Measurements from ENCODE around the gene RAB6C.

DNA sequence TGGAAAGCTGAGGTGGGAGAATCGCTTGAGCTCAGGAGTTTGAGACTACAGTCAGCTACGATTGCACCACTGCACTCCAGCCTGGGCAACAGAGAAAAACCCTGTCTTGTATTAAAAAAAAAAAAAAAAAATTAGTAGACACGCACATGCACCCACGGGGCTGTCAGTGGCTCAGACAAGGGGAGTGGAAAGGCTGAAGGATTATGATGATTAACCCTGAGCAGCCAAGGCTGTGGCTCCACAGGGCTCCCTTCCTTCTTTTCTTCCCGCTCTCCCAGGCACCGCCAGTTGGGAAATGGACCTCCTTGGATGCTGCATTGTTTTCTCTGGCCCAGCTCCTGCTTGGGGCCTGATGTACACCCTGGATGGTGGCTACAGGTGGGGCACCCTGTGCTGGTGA, 49.0 kb upstream of the RAB6C start:
- TF ChIP-seq POLR2AphosphoS5 (IDR thresholded peaks at IDR 0.05; ENCODE audit: low read depth, low read length) = no peak
- TF ChIP-seq EP300 (IDR thresholded peaks at IDR 0.05; ENCODE audit: borderline replicate concordance in 1 of 2, low read depth in 2 of 2, low read length in 2 of 2) = no peak
- TF ChIP-seq CHD2 (IDR thresholded peaks at IDR 0.05; ENCODE audit: low read length) = no peak
- no peak for TF ChIP-seq RBBP5 (IDR thresholded peaks at IDR 0.05; ENCODE audit: borderline replicate concordance, low read depth, low read length)
- no peak for TF ChIP-seq ASH2L (IDR thresholded peaks at IDR 0.05; ENCODE audit: low read length)
- TF ChIP-seq, protein P1, sequence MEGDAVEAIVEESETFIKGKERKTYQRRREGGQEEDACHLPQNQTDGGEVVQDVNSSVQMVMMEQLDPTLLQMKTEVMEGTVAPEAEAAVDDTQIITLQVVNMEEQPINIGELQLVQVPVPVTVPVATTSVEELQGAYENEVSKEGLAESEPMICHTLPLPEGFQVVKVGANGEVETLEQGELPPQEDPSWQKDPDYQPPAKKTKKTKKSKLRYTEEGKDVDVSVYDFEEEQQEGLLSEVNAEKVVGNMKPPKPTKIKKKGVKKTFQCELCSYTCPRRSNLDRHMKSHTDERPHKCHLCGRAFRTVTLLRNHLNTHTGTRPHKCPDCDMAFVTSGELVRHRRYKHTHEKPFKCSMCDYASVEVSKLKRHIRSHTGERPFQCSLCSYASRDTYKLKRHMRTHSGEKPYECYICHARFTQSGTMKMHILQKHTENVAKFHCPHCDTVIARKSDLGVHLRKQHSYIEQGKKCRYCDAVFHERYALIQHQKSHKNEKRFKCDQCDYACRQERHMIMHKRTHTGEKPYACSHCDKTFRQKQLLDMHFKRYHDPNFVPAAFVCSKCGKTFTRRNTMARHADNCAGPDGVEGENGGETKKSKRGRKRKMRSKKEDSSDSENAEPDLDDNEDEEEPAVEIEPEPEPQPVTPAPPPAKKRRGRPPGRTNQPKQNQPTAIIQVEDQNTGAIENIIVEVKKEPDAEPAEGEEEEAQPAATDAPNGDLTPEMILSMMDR (IDR thresholded peaks at IDR 0.05; ENCODE audit: control extremely low read depth in 1 of 3, insufficient read depth in 1 of 3, low read depth in 1 of 3, low read length in 3 of 3) = no peak
- TF ChIP-seq KDM1A (IDR thresholded peaks at IDR 0.05; ENCODE audit: borderline replicate concordance, low read length) = no peak
